Activated naive CD8-positive, alpha-beta T cell treated with anti-CD3 and anti-CD28 coated beads, Interleukin-2, amount 50 U/mL, for 16 hours (primary cell): ENCODE measurements around the gene ITPR2.

Source experiments
- DNase-seq: peaks from one replicate; pipeline ENCODE4 v3.0.0-alpha.2; 2020; ENCODE audit warnings: low read depth, low spot score

ITPR2 gene

DNA sequence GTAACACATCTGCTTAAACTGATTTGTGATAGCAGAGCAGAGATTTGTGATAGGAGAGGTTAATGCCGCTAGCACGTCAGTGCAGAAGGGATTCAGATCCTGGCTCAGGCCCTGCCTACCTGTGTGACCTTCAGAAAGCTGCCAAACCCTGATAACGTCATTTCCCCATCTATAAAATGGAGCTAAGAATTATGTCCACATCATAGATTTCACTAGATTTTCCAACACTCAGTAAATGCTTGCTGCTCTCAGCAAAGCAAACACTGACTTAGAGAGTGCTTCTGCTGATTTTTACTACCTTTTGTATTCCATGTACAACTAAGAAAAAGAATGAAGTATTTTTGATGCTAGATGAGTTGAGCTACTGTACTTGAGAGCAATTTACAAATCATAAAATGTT is 261.4 kb downstream of the ITPR2 start:
- no peak for DNase-seq

DNA sequence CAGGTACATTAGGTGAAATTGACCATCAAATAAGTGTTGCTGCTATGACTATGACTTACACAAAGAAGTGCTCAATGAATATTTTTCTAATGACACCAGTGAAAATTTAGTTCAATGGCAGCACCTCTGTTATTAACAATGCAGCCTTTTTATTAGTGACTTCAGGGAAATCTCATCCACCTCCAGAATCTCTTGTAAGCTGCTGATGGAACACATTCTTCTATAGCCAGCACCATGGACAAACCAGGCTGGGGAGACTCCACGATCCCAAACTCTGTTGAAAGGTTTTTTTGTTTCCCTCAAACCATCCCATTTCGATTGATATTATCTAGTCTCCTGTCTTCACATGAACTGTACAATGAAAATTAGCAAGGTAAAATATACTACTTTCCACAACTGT is 265.9 kb downstream of the ITPR2 start:
- no peak for DNase-seq

DNA sequence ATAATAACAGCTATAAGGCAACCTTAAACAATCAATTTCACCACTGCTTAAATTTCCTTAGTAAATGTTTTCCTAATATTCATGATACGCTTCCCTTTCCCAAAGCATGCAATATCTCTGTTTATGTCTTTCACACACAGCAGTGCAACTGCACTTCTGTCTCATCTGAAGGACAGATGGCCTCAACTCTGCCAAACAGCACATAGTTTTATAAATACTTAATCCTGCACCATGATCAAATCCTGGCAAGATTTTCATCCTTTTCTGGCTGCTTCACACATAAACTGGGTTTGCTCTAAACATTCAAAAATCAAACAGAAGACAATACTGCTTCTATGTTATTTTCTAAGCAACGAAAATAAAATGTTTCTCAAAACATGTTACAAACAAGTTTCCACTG is 266.3 kb downstream of the ITPR2 start:
- DNase-seq = no peak

DNA sequence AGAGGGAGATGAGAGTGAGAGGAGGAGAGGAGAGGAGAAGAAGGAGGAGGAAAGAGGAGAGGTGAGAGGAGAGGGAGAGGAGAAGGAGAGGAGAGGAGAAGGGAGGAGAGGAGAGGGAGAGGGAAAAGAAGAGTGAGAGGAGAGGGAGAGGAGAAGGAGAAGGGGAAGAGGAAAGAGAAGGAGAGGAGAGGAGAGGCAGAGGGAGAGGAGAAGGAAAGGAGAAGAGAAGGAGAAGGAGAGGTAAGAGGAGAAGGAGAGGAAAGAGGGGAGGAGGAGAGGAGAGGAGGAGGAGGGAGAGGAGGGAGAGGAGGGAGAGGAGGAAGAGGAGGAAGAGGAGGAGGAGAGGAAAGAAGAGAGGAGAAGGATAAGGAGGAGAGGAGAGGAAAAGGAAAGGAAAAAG is 266.8 kb downstream of the ITPR2 start:
- DNase-seq = no peak

DNA sequence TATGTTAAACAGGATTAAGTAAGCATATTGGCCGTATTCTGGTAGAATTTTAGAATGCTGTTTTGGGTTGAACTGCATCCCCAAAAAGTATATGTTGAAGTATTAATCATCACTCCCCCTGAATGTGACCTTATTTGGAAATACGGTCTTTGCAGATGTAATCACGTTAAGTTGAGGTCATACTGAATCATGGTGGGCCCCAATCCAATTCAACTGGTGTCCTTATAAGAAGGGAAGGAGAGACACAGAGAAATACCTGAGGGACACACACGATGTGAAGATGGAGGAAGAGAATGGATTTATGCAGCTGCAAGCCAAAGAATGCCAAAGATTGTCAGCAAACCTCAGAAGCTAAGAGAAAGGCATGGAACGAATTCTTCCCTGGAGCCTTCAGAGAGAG is 268.6 kb downstream of the ITPR2 start:
- no peak for DNase-seq

DNA sequence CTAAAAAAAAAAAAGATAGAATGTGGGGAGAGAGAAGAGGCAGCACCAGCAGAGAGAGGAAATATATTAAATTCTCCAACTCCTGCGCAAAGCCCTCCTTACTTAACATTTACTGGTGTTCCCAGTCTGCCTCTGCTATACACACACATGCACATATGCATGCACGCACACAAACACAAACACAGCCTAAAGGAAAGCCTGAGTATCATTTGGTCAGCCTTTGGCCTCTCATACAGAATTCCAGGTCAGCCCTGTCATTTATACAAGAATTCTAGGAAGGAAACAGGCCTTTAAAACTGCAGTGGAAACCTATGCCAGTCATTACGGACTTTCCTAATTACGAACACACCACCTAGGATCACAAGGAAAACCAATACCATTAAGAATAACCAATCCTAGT is 269.4 kb downstream of the ITPR2 start:
- no peak for DNase-seq

DNA sequence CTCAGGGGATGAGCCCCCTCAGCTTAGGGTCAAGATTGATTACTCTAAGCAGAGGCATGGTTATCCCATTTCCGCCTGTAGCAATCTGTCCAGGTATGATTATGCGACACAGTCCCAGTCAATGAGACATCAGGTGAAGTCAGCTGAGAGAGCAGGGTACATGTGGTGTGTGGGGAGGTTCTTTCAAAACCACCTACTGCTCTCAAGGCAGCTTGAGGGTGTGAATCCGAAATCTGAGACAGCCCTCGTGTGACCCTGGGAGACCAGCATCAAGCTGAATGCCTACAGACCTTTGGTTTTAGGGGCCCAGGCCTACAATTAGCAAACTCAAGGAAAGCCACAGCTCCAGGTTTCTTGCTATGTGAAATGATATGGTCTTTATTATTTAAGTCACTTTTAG is 275.7 kb downstream of the ITPR2 start:
- no peak for DNase-seq

DNA sequence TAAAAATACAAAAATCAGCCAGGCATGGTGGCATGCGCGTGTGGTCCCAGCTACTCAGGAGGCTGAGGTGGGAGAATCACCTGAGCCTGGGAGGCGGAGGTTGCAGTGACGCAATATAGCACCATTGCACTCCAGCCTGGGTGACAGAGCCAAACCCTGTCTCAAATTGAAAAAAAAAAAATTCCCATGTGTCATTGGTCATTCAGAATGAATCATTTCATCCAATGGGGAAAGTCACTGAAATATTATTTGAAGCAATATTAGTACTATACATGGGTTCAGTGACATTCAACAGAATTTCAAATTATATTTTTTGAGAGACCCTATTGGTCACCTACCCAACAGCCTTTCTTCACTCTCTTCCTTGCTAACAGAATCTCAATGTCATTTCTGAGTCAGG is 276.1 kb downstream of the ITPR2 start:
- no peak for DNase-seq

DNA sequence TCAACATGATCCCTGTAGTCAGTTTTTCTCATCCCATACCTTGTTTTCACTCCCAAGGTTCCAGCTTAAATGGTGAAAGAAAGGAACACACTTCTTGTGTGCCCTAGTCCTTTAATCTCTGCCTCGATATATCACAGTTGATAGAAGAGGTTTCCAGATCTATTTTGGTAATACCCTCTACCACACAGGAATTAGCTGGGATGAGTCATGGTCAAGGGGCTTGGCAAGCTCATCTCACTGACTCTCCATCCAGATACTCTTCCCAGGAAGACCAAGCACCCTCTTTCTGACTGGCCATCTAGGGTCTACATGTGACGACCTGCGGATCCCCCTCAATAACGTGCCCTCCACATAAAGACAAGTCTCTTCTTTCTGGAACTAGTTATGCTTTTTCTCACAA is 277.9 kb downstream of the ITPR2 start:
- DNase-seq = no peak

DNA sequence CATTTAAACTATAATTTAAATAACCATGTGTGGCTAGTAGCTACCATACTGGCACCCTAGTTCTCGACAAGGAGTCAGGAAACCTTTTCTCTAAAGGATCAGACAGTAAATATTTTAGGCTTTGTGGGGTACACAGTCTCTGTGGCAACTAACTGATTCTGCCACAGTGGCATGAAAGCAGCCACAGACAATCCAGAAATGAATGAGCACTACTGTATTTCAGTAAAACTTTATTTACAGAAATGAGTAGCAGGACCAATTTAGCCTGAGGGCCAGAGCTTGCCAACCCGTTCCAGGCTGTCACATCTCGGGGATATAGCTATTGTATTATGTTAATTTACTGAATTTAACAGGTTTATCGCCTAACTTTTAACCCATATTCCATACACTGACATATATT is 278.7 kb downstream of the ITPR2 start:
- DNase-seq = no peak

DNA sequence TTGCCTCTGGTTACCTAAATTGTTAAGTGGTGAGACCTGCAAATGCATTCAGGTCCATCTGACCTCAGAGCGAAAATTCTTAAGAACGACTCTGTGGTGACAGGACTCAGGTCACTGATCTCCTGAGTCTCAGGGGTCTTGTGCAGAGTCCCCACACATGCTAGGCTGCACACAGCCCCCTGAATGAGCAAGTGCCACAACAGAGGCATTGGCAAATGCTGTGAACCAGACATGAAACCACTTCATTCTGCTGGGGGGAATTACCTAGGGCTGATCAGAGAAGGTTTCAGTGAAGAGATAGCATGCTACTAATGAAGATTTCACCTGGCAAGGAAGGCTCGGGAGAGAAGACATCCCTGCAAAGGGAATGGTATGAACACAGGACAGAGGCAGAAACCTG is 281.6 kb downstream of the ITPR2 start:
- DNase-seq = no peak

DNA sequence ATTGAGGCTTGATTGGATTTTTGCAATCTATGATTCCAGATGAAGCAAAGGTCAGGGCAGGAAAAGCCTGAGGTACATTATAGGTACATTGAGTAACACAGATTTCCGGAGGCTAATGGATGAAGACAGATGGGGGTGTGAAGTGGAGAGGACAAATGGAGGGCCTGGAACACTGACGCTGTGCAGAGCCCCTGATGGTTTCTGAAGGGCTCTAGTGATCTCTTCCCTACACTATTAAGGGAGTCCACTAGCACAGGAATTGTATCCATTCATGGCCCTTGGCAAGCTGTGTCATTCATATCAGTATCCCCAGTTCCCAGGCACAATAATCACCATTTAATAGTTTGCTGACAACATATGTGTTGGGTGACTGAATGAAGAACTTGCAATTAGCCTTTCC is 284.8 kb downstream of the ITPR2 start:
- no peak for DNase-seq

DNA sequence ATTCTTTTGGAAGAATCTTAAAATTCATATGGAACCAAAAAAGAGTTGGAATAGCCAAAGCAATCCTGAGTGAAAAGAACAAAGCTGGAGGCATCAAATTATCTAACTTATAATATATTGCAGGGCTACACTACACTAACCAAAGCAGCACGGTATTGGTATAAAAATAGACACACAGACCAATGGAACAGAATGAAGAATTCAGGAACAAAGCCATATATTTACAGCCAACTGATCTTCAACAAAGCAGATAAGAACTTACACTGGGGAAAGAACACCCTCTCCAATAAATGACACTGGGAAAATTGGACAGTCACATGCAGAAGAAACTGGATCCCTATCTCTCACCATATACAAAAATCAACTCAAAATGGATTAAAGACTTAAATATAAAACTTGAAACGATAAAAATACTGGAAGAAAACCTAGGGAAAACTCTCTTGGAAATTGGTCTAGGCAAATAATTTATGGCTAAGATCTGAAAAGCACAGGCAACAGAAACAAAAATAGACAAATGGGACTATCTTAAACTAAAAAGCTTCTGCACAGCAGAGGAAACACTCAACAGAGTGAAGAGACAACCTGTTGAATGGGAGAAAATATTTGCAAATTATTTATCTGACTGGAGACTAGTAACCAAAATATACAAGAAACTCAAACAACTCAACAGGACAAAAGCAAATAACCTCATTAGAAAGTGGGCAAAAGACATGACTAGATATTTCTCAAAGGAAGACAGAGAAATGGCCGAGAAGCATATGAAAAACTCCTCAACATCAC is 286.3 kb downstream of the ITPR2 start:
- DNase-seq = no peak

DNA sequence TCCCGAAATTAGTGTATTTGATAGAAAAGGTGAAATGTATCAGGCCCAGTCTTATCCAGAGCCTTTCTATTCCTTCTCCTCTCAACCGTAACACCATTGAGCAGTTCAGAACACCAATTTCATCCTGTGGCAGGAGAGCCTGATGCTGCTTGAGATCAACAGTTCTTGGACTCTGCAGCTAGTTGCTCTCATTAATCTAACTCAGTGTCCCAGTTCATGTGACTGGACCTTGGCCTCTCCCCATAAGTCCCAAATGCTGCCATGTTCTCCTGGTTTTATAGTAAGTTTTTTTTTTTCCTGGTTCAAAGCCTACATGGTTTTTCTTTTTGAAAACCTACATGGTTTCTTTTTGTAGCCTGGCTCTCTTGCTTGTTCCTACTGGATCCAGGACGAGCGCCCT is 293.9 kb downstream of the ITPR2 start:
- DNase-seq = no peak

DNA sequence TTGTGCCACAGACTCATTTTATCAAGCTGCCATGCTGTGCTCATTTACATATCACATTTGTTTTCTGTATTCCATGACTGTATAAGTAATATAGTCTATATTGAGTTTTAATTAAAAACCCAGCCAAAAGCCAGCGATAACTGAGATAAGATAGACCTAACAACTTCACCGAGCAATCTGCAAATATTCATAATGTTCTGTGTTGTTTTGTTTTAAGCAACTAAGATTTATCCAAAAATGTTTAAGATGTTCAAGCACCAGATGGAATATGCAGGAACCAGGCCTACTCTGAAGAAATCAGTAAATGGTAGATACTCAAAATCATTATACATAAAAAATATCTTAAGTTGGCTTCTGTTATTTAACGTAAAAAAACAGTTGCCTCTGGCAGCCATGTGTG is 295.3 kb downstream of the ITPR2 start:
- no peak for DNase-seq

DNA sequence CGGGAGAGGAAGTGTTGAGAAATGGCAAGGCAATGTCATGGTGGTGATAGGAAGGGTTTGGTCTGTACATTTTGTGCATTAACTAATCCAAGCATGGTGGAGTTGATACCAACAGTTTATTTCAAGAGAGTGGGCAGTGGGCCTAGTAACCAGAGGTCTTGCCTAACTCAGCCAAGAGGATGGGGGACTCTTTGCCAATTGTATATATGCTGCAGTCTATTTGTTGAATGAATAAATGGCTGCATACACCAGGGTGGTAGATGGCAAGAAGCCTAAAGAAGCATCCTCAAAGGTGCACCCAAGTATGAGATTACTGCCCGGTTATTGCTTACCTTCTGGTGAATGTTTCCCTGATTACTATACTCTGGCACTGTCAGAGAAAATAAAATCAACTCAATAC is 295.9 kb downstream of the ITPR2 start:
- no peak for DNase-seq

DNA sequence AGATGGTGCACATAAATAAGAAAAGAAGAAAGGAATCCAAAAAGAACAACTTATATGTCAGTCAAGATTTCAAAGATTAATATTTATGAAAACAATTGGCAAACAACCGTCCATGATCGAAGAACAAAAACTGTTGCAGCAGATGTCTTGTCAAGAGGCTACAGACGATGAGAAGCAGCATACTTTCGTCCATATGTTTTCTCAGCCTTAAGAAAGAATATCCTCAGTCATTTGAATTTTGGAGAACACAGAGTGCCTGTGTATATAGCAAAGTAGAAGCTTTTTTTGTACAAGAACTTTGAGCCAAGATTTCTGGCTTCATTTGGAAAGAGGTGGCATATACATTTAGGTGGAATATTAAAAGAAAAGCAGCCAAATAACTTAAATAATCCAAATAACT is 297.2 kb downstream of the ITPR2 start:
- no peak for DNase-seq

DNA sequence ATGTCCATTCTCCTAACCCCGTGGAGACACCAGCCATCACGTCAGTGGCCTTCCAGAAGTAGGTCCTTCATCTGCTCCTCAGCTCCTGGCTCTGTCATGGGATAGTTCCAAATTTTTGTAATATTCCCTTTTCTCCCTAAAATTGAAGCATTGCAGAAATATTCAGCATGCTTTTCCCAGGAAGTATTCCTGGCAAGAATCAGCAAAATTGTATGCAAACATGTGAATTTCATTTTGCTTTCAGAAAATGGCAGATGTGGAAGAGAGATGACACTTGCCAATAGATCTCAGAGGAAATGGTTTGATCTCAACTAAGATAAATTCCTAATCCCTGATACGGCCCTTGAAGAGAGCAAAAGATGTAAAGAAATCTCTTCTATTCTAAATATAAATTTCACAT is 298.9 kb downstream of the ITPR2 start:
- no peak for DNase-seq

DNA sequence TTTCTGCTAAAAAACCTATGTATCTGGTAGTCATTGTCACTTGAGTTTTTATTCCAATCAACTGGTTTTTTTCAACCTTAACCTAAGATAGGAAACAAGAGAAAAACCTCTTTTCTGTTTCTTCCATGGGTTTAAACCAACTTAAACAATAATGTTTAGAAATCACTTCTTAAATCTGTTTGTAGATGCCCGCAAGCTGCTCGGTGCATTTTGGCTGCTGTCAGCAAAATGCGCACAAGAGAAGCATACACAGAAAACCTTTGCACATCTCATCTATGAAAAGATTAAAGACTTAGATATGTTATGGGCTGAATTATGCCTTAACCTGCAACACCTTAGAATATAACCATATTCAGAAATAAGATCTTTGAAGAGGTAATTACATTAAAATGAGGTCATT is 299.8 kb downstream of the ITPR2 start:
- DNase-seq = no peak

DNA sequence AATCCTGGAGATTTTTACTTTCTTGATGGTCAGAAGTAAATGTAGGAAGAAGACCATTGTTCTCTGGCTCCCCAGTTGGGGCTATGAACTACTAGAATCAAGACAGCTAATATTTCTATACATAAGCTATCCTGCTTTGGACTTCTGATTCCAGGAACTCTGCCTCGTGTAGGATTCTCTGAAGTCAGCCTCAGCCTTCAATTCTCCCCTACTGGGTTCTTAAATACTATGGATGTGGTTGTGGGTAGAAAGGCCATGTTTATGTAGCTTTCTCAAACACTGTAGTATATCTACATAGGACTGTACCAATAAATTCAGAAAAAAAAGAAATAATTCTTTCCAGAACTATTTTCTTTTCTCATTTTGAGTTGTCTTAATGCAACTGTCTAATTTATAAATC is 302.5 kb downstream of the ITPR2 start:
- DNase-seq = no peak

DNA sequence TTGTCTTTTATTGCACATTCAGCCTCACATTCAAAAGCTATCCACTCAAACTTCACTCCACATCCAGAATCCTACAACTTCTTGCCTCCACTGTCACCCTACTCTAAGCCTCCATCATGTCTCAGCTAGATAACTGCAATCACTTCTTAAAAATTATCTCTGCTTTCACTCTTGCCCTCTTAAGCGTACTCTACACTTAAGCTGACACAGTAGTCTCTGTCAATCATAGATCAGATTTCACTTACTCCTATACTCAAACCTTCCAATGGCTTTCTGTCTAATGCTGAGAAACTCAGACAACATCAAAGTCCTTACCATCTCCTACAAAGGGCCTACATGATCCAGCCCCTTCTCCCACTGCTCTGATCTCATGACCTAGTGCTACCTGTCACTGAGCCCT is 304.1 kb downstream of the ITPR2 start:
- no peak for DNase-seq

DNA sequence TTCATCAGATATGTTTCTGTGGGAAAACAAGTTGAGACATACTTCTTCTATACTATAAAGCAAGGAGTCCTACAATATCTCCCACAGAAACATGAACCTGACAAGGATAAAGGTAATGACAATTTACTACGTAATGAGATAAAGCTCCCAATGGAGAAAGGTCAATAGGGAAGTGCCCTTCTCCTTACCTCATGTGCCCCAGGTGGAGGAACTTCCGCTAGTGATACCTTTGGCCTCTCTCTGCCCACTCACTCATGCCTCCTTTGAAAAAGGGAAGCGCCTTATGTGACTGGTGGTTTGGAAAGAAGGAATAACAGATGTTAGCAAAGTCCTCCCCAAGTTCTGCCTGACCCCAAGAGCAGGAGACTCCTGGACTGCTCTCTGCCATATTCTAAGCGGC is 305.3 kb downstream of the ITPR2 start:
- DNase-seq = no peak

DNA sequence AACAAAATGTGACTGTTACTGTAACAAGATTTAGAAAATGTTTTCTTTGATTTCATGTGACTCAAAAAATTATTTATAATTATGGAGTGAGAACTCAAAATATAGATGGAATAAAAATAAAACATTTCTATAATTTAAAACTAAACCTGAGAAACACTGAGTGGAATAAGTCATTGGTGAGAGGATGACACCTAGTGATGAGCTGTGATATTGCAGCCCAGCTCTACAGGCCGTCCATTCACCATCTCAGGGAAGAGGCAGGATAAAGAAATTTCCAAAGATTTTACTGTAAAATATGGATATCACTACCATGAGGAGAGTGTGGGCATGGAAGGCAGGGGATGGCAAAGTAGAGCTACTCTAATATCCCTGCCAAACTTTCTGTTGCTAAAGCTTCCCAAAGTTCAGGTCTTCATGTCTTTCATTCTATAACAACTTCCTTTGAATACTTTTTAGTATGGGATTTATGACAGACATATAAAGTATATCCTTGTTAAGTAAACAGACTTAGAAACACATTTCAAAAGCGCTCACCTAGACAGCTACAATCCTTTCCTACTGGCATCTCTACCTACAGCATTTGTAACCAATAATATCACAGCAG is 308.0 kb downstream of the ITPR2 start:
- DNase-seq = no peak

DNA sequence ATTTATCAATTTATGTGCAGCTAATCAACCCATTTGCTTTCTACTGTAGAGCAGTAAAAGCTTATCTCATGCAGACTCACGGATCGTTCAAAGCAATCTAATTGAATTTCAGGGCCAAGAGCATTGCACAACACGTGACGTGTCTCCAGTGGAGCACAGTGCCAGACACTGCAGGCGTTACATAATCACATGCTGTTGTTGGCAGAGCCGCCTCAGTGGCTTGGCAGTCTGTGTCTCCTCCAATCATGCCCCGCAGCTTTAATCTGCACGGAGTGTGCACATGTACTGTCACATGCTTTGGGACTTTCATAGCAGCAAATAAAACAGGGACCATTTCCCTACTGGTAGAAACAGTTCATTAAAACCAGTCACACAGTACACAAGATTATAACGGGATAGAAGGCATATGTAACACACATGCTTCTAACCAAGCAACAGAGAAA is 309.3 kb downstream of the ITPR2 start:
- DNase-seq = no peak
